Muscle of back (tissue), 11 donors: ENCODE results near the gene FREY1. TPM values are rescaled to one million over a fixed set of nuclear protein-coding genes. Genes with fewer than 3 reads are reported as not detected.
"Not testable (repeated sequence)": the region's sequence is repeated elsewhere in the genome, so short reads cannot be mapped to it uniquely, and the experiment has no call there.

Experiments
- DNase-seq, 3 donors: peaks; one replicate each; pipeline versions ENCODE4 v3.0.0 to v3.0.0-alpha.2; 2013
- polyA plus RNA-seq, 10 donors: library from polyadenylated mRNA; unstranded; fragments of 120-200 nt; gene quantifications; one replicate each; pipeline ENCODE4 v1.2.1, GENCODE V29; 2013; ENCODE audit not compliant: insufficient read length in 10 of 10

FREY1 gene
- polyA plus RNA-seq, 10 donors = 0.20 to 0.36 (median 0.26) TPM; not detected in 2

DNA sequence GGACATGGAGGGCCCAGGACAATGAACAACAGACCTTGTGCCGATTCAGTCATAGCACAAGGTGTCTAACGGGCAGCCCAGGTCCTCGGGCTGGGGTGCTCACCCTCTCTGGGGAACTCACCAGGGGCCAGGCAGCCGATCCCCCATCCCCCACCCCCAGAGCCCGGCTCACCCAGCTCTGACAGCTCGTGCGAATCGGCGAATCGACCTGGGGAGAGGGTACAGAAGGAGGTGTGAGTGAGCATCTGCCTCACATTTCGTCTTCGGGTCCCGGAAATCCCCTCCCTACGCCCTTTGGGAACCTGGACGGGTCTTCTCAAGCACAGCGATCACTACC, 10.2 kb upstream of the FREY1 start:
- DNase-seq = no peak

DNA sequence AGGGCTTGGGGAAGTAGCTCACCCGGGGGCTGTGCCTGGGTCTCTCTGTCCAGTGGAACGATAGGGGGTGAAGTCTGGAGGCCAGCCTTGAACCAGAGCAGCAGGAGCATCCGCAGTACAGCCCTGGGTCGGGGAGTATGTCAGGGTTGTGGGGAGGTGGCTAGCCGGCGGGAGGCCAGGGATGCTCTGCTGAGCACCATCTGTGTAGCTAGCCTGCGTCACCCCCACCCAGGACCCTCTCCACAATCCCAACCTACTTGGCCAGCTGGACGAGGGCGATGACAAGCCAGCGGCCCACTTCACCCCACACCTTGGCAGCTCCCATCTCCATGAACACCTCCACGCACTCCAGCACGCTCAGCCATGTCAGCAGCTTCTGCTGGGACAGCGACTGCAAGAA, 8.4 kb upstream of the FREY1 start:
- no peak for DNase-seq

DNA sequence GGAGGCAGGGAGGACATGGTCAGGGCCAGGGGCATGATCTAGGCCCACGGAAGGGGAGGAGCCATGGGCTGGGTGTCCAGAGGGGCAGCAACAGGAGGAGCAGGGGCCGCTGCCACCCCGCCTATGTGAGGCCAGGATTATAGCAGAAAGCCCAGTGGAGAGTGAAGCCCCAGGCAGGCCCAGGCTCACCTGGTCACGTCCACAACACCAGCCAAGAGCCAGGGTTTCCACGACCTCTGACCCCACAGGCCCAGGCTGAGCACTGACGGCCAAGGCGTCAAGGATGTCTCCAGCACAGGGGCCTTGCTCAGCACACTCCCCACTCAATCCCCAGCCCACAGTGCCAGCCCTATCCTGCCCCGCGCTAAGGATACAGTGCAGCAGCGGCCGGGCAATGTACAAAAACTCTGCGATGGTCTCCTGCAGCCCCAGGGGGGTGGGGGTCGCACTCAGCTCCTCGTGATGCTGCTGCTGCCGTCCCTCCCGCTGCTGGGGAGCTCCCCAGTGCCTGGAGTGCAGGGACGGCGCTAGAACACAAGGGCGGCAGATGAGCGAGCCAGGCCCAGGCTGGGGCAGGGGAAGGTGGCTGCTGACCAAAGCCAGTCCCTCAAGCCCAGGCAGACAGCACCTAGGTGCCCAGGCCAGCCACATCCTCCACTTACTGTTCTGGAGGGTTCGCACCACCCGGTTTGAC, 7.0 kb upstream of the FREY1 start:
- no peak for DNase-seq

DNA sequence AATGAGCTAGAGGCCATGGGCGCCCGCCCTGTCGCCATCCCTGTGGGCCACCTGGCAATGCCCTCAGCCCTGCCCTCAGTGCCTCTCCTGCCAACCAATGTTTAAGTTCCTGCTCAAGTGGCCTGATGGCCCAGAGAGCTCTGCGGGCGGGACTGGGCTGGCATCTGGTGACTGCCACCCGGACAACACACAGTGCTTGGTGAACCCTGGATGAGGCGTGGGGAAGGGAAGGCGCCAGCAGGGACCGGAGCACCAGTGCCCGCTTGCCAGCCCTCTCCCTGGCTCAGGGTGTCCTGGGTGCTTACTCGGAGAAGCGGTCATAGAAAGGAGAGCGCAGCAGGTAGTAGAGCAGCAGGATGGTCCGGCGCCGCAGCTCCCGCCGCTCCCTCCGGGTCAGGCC, 6.4 kb upstream of the FREY1 start:
- no peak for DNase-seq

DNA sequence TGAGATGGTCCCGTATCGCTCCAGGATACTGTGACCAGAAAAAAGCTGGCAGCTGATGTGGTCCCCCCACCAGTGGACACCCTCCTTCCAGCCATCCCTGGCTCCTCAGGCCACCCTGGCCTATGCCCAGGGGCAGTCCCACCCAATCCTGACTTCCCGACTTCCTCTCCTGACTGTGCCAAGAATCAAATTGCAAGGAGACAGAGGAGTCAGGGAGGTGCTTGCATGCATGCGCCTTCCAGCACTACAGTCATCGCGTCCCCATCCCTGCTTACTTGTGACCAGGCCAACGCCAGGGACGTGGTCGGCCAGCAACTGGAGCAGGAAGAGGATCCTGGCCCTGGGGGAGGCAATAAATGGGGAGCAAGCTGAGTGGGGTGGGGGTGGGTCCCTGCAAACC, 3.6 kb upstream of the FREY1 start:
- DNase-seq = no peak

DNA sequence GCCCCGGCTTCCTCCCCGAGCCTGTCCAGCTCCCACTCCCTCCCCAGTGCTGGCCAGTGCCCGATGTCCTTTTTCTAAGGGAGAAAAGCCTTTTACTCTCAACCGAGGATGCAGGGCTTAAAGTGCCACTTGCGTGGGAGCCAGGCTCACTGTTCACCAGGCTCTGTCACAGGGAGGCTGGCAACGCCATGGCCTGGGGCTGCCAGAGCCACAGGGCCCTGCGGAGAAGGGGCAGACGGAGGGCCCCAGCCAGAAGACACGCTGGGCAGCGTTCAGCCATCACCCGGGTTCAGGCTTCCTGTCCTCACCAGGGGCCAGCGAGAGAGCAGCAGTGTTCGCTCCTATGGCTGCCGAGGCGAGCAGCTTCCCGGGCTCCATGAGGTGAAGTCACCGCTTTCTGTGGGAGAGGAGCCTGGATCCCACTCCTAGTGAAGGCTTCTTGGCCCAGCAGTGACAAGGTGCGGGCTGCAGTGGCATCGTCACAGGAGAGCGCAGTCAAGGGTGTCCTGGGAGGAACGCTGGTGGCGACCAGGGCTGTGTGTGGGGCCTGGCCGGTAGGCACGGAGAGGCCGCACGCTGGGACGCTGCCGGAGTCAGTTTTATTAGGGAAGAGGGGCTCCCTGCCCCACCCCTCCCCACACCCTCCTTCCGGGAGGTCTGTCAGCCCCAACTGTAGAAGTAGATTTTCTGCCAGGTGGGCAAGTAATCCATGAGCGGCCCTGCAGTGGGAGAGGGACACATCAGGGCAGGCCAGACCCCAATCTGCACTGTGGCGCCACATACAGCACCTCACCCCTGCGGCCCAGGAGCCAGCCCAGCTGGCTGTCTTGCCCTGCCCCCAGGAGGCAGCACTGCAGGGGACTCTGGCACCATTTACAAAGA, 2.8 kb upstream of the FREY1 start:
- DNase-seq = no peak

DNA sequence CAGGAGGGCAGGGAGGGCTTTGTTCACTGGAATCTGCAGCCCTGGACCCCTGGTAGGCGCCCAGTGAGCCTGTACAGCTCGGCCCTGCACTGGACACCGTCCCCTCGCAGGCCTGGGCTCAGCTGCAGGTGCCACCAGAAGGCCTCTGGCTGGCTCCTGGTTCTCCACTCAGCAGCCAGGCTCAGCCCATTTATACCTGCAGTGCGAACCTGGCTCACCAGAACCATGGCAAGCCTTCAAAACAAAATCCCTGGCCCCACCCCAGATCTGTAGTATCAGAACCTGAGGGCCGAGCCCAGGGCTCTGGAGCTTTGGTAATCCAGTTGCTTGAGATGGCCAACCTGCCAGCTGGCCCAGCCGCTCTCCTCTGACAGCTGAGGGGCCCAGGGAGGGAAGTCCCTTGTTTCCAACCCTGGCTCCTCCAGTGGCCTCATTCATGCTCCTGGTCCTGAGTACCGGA, 870 bp upstream of the FREY1 start:
- DNase-seq = peak in 1 of 3 donors; percentile 19

DNA sequence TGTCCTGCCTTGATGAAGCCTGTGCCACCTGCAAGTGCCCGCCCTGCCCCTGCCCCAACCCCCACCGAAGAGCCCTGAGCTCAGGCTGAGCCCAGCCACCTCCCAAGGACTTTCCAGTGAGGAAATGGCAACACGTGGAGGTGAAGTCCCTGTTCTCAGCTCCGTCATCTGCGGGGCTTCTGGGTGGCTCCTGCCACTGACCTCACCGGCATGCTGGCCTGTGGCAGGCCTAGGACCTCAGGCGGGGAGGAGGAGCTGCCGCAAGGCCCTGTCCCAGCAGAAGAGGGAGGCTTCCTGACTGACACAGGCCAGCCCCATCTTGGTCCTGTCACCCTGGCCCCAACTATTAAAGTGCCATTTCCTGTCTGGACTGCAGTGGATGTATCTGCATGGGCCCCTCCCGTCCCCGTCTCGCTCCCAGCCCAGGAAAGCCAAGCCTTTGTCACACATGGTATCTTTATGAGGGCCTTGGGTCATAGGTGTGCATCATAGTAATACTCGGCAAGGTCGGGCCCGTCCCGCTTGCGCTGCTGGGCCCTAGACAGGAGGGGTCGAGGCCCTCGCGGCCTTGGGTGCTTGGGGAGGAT, 882 bp downstream of the FREY1 start:
- DNase-seq = peak in 1 of 3 donors; percentile 18

DNA sequence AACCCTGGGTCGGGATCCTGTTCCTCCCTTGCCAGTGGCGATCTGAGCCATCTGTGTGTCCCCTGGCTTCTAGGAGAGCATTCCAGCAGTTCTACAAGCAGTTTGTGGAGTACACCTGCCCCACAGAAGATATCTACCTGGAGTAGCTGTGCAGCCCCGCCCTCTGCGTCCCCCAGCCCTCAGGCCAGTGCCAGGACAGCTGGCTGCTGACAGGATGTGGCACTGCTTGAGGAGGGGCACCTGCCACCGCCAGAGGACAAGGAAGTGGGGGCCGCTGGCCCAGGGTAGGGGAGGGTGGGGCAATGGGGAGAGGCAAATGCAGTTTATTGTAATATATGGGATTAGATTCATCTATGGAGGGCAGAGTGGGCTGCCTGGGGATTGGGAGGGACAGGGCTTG, 1.5 kb downstream of the FREY1 start:
- not testable (repeated sequence) for DNase-seq

DNA sequence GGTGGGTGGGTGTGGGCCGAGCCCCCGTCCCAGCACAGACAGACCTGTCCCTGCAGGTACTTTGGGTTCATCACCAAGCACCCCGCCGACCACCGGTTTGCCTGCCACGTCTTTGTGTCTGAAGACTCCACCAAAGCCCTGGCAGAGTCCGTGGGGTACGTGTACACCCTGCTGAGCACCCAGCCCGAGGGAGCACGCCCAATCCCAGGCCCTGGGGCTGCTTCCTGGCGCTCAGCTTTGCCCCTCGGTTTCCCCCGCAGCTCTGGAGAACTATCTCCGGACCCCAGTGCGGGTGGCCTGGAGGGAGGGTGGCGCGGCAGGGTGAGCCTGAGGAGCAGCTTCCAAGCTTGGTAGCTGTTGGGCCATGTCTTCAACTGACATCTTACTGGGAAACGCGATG, 2.0 kb downstream of the FREY1 start:
- DNase-seq = no peak

DNA sequence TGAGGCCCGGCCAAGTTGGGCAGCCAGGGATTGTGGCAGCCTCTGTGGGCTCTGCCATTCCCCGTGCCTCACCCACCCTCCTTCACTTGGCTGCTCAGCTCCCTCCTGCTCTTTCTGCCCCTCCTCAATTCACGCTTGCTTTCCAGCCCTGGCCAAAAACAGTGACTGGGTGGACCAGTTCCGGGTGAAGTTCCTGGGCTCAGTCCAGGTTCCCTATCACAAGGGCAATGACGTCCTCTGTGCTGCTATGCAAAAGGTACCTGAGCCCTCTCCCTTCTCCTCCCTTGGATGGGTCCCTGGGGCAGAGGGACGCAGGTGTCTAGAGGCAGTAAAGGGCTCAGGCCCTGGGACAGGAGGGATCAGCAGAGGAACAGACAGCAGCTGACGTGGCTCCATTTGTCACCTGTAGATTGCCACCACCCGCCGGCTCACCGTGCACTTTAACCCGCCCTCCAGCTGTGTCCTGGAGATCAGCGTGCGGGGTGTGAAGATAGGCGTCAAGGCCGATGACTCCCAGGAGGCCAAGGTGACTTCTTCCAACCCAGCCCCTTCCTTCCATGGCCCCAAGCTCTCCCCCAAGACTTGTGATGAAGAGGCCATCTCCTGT, 2.7 kb downstream of the FREY1 start:
- DNase-seq = no peak

DNA sequence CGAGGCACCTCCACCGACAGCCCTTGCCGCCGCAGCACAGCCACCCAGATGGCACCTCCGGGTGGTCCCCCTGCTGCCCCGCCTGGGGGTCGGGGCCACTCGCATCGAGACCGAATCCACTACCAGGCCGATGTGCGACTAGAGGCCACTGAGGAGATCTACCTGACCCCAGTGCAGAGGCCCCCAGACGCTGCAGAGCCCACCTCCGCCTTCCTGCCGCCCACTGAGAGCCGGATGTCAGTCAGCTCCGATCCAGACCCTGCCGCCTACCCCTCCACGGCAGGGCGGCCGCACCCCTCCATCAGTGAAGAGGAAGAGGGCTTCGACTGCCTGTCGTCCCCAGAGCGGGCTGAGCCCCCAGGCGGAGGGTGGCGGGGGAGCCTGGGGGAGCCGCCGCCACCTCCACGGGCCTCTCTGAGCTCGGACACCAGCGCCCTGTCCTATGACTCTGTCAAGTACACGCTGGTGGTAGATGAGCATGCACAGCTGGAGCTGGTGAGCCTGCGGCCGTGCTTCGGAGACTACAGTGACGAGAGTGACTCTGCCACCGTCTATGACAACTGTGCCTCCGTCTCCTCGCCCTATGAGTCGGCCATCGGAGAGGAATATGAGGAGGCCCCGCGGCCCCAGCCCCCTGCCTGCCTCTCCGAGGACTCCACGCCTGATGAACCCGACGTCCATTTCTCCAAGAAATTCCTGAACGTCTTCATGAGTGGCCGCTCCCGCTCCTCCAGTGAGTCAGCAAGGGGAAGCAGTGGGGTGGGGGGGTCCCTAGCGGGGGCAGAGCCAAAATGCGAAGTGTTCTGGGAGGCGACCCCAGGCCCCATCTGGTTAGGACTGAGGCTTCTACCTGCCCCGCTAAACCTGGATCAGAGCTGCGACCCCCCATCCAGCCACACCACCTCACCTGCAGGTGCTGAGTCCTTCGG, 4.4 kb downstream of the FREY1 start:
- DNase-seq = no peak

DNA sequence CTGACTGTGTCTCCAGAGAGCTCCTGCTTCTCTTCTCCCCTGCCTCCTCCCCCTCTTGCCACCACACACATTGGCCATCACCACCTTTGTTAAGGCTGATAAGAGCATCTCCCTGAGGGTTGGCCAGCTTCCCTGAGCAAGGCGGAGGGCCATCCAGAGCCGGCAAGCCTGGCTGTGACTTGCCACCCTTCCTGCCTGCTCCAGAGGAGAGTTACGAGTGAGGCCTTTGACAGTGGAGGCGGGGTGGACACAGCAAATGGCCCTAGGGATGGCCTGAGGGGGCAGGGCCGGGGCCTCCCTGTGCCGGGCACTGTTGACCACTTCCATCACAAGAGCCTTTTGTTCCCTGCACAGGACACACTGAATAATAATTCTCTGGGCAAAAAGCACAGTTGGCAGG, 5.4 kb downstream of the FREY1 start:
- DNase-seq = no peak

DNA sequence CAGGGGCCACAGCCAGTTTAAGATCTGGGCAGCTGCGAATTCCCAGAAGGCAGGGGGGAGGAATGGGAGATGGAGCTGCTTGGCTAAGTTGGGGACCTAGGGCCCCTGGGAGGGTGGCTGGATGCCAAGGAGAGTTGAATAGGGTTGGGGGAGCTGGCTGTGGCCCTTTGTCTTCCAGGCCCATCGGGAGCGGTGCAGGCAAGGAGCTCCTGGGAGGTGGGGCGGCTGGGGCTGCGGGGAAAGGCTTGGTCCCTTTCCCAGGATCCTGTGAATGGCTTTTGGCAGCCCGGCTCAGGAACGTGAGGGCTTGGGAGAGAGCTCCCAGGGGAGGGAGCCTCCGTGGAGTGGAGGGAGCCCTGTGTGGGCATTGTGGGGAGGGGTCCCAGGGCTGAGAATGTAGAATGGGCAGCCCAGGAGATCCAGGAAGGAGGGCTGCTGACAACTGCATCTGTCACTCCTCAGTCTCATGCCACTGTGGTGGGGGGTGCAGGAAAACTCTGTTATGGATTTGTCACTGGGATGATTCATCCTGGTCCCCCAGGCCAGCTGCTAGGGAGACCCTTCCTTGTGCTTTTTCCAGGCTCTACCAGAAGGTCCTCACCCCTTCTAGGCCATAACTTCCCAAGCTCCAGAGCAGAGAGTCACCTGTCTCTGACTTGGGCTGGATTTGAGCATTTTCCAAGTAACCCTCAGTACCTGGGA, 6.0 kb downstream of the FREY1 start:
- peak in 1 of 3 donors; percentile 53 for DNase-seq

DNA sequence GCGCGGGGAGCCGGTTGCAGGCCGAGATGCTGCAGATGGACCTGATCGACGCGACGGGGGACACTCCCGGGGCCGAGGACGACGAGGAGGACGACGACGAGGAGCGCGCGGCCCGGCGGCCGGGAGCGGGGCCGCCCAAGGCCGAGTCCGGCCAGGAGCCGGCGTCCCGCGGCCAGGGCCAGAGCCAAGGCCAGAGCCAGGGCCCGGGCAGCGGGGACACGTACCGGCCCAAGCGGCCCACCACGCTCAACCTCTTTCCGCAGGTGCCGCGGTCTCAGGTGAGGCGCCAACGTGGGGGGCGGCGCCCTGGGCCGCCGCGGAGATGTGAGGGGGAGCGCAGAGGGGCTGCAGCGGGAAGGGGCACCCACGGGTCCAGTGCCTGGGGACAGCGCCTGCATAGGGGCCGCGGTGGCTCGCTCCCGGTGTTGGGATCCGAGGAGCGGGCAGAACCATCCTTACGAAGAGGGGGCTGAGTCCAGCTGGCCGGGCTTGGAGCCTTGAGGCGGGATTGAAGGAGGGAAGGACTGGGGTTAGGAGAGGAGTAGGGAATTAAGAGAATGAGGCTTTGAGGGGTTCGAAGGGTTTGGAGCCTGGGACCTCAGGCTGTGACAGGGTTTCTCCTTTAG, 6.8 kb downstream of the FREY1 start:
- DNase-seq = peak in 1 of 3 donors; percentile 62

DNA sequence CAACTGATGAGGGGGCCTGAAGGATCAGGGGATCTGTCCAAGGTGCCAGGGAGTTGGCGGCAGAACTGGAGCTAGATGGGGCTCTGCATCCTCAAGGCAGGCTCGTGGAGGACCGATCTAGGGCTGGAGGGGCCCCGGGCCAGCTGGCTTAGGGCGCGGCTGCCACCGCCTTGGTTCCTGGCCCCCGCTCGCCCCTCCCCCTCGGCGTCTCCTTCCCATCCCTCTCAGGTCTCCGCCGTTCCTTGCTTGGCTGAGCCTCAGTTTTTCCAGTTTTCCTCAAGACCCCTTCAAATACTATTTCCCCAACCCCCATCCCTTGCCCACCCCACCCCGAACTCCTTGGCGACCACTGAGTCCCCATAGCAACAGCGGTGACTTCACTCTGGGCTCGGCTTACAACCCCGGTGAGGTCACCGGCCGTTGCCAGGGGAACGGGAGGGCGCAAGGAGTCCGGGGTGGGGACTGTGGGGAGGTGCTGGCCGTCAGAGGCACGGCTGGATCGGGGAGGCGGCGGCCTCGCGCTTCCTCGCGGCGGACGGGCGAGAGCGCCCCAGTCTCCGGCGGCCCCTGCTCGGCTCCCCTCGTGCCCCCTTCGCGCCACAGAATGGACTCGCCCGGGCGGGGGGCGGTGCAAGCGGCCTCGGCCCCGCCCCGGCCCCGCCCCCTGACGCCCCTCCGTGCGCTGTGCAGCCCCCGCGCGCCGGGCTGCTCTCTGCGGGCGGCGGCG, 7.5 kb downstream of the FREY1 start:
- peak; percentile 83 to 96 (median 94) for DNase-seq

DNA sequence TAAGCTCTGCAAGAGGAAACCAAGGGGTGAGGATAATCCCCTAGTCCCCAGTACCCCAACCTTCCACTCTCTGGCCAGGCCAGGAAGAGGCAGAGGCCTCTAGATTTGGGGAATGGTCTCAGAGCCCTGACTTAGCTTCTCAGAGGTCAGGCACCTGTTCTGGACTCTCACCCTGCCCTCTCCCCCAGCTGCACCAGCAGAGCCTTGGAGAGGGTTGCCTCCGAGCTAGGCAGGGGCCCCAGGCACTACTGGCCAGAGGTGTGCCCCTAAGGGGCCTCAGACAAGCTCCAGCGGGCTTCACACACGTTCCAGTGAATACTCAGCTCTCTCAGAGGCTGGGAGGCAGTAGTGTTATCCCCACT, 8.0 kb downstream of the FREY1 start:
- no peak for DNase-seq

DNA sequence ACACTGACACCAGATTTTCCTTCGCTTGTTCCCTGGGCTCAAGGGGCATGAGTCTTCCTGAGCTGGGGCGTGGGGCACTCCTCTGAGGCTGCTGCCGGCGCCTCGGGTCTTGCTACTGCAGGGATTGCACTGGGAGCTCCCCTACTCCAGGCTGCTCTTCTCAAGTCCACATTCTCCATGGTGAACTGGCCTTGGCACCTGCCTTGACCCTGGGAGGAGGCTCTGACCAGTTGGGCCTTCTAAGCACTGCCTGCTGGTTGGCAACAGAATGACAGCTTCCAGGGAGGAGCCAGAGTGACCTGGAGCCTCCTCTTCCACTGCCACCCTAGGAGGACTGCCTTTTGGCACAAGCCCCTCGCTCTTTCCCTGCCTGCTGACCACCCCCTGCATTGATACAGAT, 9.5 kb downstream of the FREY1 start:
- no peak for DNase-seq

DNA sequence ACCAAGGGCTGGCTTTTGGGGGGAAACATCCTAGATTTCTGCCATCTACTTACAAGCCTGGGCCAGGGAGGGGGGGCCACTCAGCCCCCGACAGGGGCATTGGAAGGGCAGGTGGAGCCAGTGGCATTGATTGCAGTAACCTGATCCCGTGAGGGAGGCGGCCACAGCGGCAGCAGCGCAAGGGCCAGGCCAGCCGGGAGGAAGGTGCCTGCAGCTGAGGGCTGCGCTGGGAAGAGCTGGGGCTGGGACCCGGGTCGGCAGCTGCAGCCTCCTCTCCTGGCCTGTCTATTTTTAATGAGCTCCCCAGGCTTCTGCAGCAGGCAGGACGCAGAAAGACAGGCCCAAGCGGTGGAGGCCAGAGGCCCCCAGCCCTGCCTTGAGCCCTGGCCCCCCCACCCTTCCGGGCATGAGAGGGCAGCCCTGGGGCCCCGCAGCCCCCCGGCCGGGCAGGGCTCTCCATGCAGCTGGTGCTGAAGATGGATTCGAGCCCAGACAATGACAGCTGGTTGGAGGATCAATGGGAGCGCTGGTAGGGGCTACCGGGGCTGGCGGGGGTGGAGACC, 10.6 kb downstream of the FREY1 start:
- DNase-seq = peak; percentile 54 to 80 (median 65)
